GM12801 (cell line): ENCODE data around the gene CDC42EP4.

Source experiments
- CTCF ChIP-seq: IDR thresholded peaks from one replicate; pipeline ENCODE4 v1.5.1; 2011; ENCODE audit warnings: control low read depth; ENCODE audit not compliant: insufficient read length; ENCODE audit errors: extremely low read depth

Gene CDC42EP4

GRCh38 chr17:73348018-73348828 is 36.4 kb upstream of the CDC42EP4 start:
- TF ChIP-seq CTCF: no peak

GRCh38 chr17:73347351-73347750 is 35.5 kb upstream of the CDC42EP4 start:
- TF ChIP-seq CTCF: no peak

GRCh38 chr17:73346501-73347162 is 34.8 kb upstream of the CDC42EP4 start:
- no peak for TF ChIP-seq CTCF

- no peak for TF ChIP-seq CTCF
These were observed 32.1 kb upstream of the CDC42EP4 start for GRCh38 chr17:73343739-73344454.

- TF ChIP-seq CTCF: no peak
These were observed 31.4 kb upstream of the CDC42EP4 start for GRCh38 chr17:73343168-73343634.

GRCh38 chr17:73342541-73343167 is 30.9 kb upstream of the CDC42EP4 start:
- TF ChIP-seq CTCF: no peak

GRCh38 chr17:73342050-73342522 is 30.3 kb upstream of the CDC42EP4 start:
- no peak for TF ChIP-seq CTCF
